ENCODE results near the gene CDC6.

DNA sequence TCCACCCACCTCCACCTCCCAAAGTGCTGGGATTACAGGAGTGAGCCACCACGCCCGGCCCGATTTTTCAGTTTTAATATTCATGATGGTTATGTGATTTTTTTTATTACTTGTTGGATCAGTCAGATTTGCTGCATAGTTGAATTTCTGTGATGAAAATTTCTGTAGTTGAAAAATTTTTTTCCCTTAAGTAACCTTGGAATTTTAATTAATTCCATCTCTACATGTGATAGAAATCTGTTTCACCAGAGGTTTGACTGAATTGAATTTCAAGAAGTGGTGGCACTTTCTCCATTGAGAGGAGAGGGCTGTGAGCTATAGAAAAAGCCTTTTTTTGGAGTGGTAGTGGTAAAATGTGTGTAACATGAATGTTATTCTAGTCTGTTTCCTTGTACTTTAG, 43.9 kb upstream of the CDC6 start:
- TF ChIP-seq POLR2A (IDR thresholded peaks at IDR 0.05) = no peak
- TF ChIP-seq, protein P1, sequence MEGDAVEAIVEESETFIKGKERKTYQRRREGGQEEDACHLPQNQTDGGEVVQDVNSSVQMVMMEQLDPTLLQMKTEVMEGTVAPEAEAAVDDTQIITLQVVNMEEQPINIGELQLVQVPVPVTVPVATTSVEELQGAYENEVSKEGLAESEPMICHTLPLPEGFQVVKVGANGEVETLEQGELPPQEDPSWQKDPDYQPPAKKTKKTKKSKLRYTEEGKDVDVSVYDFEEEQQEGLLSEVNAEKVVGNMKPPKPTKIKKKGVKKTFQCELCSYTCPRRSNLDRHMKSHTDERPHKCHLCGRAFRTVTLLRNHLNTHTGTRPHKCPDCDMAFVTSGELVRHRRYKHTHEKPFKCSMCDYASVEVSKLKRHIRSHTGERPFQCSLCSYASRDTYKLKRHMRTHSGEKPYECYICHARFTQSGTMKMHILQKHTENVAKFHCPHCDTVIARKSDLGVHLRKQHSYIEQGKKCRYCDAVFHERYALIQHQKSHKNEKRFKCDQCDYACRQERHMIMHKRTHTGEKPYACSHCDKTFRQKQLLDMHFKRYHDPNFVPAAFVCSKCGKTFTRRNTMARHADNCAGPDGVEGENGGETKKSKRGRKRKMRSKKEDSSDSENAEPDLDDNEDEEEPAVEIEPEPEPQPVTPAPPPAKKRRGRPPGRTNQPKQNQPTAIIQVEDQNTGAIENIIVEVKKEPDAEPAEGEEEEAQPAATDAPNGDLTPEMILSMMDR (IDR thresholded peaks at IDR 0.05) = no peak
